T1000 (cell line): ENCODE data around the gene KCNJ4.

Experiments used
- DNase-seq: peaks from one replicate; lab custom pipeline; 2025; ENCODE audit warnings: mixed read lengths; lab: John Stamatoyannopoulos, UW

KCNJ4 gene

DNA sequence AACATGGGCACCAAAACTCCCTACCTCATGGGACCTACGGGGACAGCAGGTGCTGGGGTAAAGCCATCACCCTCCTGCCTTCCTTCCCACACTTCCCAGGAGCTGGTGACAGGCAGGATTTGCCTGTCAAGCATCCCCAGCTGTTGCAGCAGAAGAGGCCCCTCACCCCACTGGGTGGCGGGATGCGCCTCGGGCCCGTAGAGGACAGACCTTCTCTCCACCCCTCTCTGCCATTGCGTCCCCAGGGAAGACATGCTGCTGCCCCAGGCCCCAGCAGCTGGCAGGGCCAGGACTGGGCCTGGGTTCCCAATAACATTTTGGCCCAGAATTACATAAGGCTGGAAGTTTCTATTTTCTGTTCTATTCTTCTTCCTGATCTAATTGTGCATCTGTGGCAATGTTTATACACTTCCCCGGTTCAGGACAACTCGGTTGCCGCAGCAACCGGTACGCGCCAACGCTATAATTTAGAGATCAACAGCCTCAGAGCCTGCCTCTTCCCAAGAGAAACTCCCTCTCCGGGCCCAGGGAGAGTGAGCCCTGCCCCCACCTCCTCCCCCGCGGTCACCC is 25.4 kb downstream of the KCNJ4 start:
- DNase-seq, result no peak

DNA sequence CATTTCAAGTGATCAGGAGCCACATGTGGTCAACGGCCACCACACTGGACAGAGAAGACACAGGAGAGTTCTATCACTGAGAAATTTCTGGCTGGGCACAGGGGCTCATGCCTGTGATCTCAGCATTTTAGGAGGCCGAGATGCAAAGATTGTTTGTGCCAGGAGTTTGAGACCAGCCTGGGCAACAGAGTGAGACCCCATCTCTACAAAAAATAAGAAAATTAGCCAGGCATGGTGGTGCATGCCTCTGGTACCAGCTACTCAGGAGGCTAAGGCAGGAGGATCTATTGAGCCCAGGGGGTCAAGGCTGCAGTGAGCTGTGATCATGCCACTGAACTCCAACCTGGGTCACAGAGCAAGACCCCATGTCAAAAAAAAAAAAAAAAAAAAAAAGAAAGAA is 26.3 kb downstream of the KCNJ4 start:
- no peak for DNase-seq

DNA sequence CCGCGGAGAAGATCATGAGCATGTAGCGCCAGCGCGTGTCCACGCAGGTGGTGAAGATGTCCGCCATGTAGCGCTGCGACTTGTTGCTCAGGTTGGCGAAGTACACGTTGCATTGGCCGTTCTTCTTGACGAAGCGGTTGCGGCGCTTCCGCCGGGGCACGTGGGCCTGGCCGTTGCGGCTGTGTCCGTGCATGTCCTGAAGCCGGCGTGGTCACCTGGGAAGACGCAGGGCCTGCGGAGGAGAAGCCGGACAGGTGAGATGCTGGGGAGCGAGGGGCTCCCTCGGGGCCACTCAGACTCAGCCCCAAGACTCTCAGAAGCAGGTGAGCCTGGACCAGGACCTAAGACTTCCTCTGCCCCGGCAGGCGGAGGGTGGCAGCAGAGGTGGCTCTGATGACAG is 27.1 kb downstream of the KCNJ4 start:
- DNase-seq, result no peak

DNA sequence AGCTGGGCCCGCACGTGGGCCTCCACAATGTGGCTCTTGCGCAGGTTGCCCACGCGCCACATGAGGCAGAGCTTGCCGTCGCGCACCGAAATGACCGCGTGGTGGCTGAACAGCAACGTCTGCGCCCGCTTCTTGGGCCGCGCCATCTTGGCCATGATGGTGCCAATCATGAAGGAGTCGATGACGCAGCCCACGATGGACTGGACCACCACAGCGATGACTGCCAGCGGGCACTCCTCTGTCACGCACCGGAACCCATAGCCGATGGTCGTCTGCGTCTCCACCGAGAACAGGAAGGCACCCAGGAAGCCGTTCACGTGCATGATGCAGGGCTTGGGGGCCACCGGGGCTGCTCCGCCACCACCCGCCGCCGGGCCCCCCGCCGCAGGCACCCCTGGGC is 27.5 kb downstream of the KCNJ4 start:
- DNase-seq, result no peak

DNA sequence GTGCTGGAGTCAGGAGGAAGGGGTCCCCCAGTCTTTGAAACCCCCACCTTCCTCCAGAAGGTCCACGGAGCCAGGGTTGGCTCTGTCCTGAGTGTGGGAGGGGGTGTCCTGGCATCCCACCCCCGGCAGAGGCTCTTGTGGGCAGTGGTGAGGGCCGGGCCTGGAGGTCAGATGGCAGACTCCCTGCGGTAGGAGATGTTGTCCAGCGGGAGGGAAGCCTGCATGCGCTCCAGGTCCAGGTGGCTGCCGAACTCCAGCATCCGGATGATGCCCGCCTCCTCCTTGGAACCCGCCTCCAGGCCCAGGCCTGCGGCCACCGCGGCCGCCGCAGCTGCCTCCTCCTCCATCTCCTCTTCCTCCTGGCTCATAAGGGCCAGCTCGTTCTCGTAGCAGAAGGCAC is 28.4 kb downstream of the KCNJ4 start:
- no peak for DNase-seq

GRCh38 chr22:38424525-38425080 is 30.4 kb downstream of the KCNJ4 start:
- no peak for DNase-seq

DNA sequence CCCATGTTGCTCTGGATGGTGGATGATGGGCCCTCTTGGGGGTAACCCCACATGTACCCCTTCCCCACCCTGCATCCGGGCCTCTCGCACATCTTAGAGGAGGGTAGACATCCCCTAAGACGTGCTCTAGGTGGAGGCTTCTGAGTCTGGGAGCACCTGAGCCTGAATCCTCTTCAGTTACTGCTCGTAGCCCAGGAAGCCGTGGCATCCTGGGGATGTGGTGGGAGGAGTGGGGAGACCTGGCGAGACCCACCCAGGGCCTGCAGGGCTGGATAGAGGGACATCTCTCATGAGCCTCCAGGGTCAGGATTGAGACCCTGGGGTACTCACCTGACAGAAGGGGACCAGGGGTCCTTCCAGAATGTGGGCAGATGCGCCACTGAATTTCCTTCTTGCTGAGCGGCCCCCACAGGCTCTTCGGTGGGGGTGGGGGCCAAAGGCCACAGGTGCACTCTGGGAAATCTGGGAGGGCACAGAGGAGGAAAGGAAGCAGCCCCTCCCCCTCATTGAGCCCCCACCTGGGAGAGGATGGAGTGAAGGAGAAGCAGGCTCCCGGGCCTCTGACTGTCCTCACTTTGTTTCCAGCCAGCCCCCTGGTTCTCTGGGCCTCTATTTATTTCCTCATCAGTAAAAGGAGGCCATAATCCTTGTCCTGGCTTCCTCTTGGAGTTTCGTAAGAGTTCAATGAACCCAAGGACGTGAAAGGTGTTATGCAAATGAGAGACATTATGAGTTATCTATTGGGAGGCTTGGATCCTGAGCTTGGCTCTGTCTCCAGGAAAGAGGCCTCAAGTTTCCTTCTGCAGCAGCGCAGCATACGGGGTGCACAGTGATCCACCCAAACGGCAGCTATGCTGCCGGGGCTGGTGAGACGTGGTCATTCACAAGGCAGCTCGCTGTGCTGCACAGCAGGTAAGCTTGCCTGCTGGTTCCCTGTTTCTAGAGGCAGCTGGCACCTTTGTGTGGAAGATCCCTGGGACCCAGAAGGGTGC is 31.2 kb downstream of the KCNJ4 start:
- DNase-seq, result no peak

GRCh38 chr22:38422611-38423511 is 32.1 kb downstream of the KCNJ4 start:
- DNase-seq, result no peak

GRCh38 chr22:38420734-38421133 is 34.3 kb downstream of the KCNJ4 start:
- no peak for DNase-seq

- no peak for DNase-seq
Observed at GRCh38 chr22:38419858-38420160, 35.2 kb downstream of the KCNJ4 start.

DNA sequence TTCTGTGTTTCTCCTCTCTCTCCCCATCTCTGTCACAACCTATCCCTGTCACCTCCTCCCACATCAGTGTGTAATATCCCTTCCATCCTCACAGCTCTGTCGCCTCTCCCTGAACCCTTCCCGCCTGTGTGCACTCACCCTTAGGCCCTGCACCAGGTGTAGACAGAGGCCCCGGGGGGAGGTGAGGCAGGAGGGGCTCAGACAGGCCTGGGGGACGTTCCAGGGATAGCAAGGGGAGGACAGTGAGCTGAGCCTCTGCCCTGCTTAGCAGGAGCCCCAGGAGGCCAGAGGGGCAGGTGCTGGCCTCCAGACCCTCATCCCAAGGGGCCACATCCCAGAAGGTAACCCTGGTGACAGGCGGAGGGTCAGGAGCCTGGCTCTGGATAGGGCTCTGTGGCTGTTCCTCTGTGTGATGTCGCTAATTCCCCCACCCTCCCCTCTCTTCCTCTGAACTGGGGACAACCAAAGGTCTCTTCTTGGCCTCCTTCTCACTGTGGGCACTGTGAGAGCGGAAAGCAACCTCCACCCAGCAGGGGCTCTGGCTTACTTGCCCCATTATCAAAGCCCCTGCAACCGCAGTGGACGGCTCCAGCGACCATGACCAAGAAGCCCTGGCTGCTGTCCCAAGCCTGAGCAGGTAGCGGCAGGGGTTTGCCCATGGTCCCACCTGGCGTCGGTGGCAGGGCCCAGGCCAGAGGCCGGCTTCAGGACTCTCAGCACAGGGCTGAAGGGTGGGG is 35.7 kb downstream of the KCNJ4 start:
- no peak for DNase-seq

DNA sequence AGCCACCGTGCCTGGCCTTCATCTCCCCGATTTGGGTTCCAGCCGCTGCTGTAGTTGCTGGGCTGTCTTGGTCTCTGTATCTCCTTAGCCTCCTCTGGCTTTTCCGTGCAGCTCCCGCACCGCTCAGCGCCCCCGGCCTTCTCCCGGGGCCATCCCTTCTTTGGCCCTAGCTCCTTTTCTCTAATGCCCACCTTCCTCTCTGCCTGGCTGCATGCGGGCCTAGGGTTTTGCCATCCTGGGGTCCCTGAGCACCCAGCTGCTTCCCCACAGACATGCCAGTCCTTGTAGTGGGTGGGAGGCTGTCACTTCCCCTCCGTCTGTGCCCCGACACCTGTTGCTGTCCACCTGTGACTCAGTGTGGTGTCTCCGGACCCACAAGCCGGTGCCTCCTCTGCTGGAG is 36.4 kb downstream of the KCNJ4 start:
- no peak for DNase-seq

DNA sequence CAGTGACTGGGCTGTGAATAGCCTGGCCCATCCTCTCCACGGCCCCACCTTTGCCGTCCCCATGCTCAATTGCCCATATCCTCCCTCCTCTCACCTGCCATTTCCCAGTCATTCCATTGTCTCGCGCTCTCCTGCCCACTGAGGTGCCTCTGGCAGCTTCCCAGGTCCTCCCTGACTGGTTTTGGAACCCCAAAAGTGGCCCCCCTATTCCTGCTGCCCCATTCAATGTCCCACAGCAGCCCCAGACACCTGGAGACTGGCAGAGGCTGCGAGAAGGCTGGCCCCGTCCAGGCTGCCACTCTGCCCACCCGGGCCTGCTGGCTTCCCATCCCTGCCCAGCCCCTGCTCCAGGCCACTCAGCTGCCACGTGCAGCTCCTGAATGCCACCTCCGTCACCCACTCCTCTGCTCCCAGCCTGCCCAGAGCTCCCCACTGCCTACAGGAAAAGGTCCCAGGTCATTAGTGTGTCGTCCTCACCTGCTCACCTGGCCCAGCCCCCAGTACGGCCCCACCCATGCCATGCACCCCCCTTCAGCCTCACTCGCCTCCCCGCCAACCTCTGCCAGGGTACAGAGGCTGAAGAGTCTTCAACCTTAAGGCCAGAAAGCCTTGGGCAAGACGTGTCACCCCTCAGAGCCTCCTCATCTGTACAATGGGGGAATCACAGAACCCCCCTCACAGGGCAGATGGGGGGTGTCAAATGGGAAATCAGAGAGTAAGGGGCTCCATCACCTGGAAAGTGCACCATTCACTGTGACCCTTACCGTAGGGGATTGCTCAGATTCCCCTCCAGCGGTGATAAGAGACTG is 37.5 kb downstream of the KCNJ4 start:
- no peak for DNase-seq

DNA sequence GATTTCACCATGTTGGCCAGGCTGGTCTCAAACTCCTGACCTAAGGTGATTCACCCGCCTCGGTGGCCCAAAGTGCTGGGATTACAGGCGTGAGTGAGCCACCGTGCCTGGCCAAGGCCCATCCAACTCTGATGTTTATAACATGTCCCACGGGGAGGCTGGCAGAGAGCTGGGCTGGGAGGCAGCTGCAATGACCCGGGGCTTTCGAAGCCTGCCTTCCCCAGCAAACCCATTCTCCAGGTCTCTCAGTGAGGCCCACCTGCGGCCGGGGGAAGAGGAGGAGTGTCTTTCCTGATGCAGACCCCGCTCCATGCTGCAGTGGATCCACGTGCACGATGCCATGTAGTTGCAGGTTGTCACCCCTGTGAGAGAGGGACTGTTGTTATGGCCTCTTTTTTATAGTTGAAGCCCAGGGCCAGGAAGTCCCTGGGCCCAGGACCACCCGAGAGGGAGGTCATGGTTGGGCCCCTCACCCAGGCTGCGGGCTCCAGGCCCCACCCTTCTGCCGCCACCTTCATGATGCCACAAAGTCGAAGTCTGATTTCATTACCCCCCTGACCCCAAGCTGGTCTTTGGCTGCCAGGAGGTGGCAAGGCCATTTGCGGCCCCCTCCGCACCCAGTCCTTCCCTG is 38.3 kb downstream of the KCNJ4 start:
- no peak for DNase-seq

- DNase-seq, result no peak
Observed at GRCh38 chr22:38415561-38416321, 39.3 kb downstream of the KCNJ4 start.

DNA sequence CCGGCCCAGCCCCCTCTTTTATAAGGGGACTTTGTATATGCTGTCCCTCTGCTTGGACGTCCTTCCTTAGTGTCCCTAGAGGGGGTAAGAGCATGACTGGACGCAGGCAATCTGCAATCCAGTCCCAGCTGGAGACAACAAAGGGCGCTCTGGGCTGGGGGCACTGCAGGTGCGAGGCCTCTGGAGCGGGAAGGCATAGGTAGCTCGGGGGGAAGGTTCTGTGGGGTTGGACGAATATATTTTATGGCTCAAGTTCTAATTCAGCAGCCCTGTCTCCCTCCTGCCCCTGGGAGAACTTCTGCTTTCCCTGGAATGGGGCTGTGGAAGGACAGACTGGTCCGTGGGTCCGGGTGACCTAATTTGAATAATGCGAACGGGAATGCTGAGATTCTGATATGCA is 40.0 kb downstream of the KCNJ4 start:
- DNase-seq, result no peak

DNA sequence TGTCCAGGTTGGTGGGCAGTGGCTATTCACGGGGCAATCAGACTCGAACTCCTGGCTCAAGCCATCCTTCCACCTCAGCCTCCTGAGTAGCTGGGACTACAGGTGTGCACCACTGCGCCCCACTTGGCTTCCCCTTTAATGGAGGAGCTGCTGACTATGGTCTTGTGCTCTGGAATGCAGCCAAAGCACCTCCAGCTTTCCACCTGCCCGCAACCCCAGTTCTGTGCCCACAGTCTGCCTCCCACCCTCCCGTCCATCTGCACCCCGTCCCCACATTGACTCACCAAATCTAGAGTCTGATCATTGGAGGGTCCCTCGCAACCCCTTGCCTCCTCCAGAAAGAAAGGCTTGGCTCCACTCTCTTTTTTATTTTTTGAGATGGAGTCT is 41.0 kb downstream of the KCNJ4 start:
- DNase-seq, result no peak

GRCh38 chr22:38413085-38414008 is 41.7 kb downstream of the KCNJ4 start:
- no peak for DNase-seq
